ENCODE data around the gene MCOLN2. TPM values are rescaled to one million over a fixed set of nuclear protein-coding genes. Genes with fewer than 3 reads are reported as not detected.

Gene MCOLN2
- total and polyA plus RNA-seq, 2 of the 4 experiments (the other 2 are of a cell fraction): 0.43 to 0.54 TPM

DNA sequence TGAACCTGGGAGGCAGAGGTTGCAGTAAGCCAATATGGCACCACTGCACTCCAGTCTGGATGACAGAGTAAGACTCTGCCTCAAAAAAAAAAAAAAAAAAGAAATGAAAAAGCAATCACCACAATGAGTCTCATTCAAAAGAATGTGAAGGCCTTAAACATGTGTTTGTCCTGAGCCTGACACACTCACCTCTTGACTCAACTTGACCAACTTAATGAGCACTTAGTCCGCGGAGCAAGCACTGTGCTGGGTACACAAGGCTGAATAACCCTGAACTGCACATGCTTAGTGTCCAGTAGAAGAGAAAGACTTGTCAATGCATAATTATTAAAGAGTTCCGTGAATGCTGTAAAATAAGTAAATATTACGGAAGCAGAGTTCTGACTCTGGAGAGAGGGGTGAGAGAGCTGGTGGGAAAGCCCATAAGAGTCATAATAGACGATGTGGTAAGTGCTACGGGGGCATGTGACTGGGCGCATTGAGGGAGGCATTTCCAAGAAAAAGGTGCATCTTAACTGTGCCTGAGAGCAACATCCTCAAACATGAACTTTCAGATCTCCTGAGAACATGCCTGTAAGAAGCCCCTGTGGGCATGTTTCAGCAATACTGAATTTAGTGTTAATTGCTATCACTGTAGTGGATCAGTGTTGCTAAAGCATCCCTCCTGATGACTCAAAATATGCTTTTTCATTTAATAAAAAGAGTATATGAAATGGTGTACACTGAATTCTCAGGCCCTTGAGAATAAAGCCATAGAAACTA is 27.2 kb downstream of the MCOLN2 start:
- no peak overlapping the region for H3K4ac ChIP-seq (ENCODE audit: low read depth, low read length)
- no peak overlapping the region for H2AFZ ChIP-seq (replicated peaks; ENCODE audit: low read length, poor library complexity)
- dilution Hi-C loops (cut with HindIII; ENCODE audit: low sequenced_read_pairs, unreplicated experiment): no loop called here
- no peak overlapping the region for H3K27ac ChIP-seq (ENCODE audit: insufficient read depth, low read length)
- intact Hi-C loops (cut with micrococcal nuclease): no loop called here
- no peak overlapping the region for H4K8ac ChIP-seq (ENCODE audit: low read depth in 2 of 2, low read length in 2 of 2)
- DNase-seq (no peak), ATAC-seq (ENCODE audit: low read depth) (no peak)
- H2BK15ac ChIP-seq (ENCODE audit: low read depth, low read length): no peak overlapping the region
- no peaks in the 10 kb centered on the region for H3K36me3 ChIP-seq (ENCODE audit: control insufficient read depth, insufficient read depth, low read length)
- TF ChIP-seq CTCF (conservative IDR thresholded peaks at IDR 0.05; ENCODE audit: low read depth, low read length) (no peak), MAFK (IDR thresholded peaks at IDR 0.05; ENCODE audit: low read depth, low read length) (no peak), RFX5 (IDR thresholded peaks at IDR 0.05; ENCODE audit: low read depth, low read length) (no peak), MAZ (IDR thresholded peaks at IDR 0.05; ENCODE audit: borderline replicate concordance, low read depth, low read length) (no peak), CEBPB (IDR thresholded peaks at IDR 0.05; ENCODE audit: low read depth, low read length) (no peak), NFE2L2 (IDR thresholded peaks at IDR 0.05; ENCODE audit: low read depth, low read length) (no peak), FOS (IDR thresholded peaks at IDR 0.05; ENCODE audit: low read depth, low read length) (no peak), RCOR1 (IDR thresholded peaks at IDR 0.05; ENCODE audit: insufficient replicate concordance, low read length) (no peak), CHD1 (IDR thresholded peaks at IDR 0.05; ENCODE audit: low read depth, low read length) (no peak), POLR2A (IDR thresholded peaks at IDR 0.05; ENCODE audit: low read depth, low read length) (no peak), RAD21 (IDR thresholded peaks at IDR 0.05; ENCODE audit: low read length) (no peak), MXI1 (IDR thresholded peaks at IDR 0.05; ENCODE audit: borderline replicate concordance, low read depth, low read length) (no peak), SMC3 (IDR thresholded peaks at IDR 0.05; ENCODE audit: low read depth, low read length) (no peak), BHLHE40 (IDR thresholded peaks at IDR 0.05; ENCODE audit: low read depth, low read length) (no peak)
- TF ChIP-seq, protein P1, sequence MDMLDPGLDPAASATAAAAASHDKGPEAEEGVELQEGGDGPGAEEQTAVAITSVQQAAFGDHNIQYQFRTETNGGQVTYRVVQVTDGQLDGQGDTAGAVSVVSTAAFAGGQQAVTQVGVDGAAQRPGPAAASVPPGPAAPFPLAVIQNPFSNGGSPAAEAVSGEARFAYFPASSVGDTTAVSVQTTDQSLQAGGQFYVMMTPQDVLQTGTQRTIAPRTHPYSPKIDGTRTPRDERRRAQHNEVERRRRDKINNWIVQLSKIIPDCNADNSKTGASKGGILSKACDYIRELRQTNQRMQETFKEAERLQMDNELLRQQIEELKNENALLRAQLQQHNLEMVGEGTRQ (IDR thresholded peaks at IDR 0.05; ENCODE audit: low read depth, low read length): no peak
- TF ChIP-seq, protein P2, sequence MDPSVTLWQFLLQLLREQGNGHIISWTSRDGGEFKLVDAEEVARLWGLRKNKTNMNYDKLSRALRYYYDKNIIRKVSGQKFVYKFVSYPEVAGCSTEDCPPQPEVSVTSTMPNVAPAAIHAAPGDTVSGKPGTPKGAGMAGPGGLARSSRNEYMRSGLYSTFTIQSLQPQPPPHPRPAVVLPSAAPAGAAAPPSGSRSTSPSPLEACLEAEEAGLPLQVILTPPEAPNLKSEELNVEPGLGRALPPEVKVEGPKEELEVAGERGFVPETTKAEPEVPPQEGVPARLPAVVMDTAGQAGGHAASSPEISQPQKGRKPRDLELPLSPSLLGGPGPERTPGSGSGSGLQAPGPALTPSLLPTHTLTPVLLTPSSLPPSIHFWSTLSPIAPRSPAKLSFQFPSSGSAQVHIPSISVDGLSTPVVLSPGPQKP (IDR thresholded peaks at IDR 0.05; ENCODE audit: borderline replicate concordance, low read depth, low read length): no peak
- no peaks in the 10 kb centered on the region; the same call in 1 of the 2 replicates for H3K27me3 ChIP-seq (ENCODE audit: control insufficient read depth, insufficient read depth, low read length)
- in situ Hi-C loops (cut with MboI; ENCODE audit: low sequenced_read_pairs): no loop called here
- H3K4me3 ChIP-seq (ENCODE audit: insufficient read depth, low read depth, low read length): no peak overlapping the region
- H3K14ac ChIP-seq (replicated peaks; ENCODE audit: low read depth, low read length): no peak overlapping the region
- no peak overlapping the region for H2AK9ac ChIP-seq (replicated peaks; ENCODE audit: low read depth, low read length, poor library complexity)
- H3K79me1 ChIP-seq (ENCODE audit: low read depth in 1 of 2, low read length in 2 of 2): no peaks in the 10 kb centered on the region
- ChIA-PET POLR2A (ENCODE audit: unreplicated experiment) (no interaction called here), CTCF (no interaction called here)
- no peaks in the 10 kb centered on the region for H4K20me1 ChIP-seq (ENCODE audit: insufficient read depth, low read length)
- no peak overlapping the region for H3K4me2 ChIP-seq (ENCODE audit: low read depth, low read length)
- no peak overlapping the region for H2BK5ac ChIP-seq (ENCODE audit: low read depth, low read length, poor library complexity, severe bottlenecking)
- no CpG with 5 or more reads among the region's 7 CpGs for WGBS, 2 experiments (ENCODE audit: extremely low coverage in 2 of 2, insufficient read length in 1 of 2)
- no peaks in the 10 kb centered on the region for H3K9me3 ChIP-seq (ENCODE audit: control insufficient read depth, insufficient read depth, low read length)
- no peak overlapping the region for H4K91ac ChIP-seq (ENCODE audit: insufficient read depth, low read depth, low read length)
- no peak overlapping the region for H2BK120ac ChIP-seq (ENCODE audit: low read depth, low read length)
- H3K18ac ChIP-seq (ENCODE audit: low read depth, low read length): no peak overlapping the region
- H3K23ac ChIP-seq (ENCODE audit: low read depth, low read length): no peak overlapping the region
- no TSS peak for BruUV-seq (replicated peaks)
- no peak overlapping the region for H3K56ac ChIP-seq (ENCODE audit: extremely low read depth, insufficient read depth, low read length)
- no peaks in the 10 kb centered on the region for H3K9me1 ChIP-seq (ENCODE audit: insufficient read depth, low read length)
- no peak overlapping the region for H2BK20ac ChIP-seq (ENCODE audit: low read depth, low read length)
- no peak overlapping the region for H4K5ac ChIP-seq (ENCODE audit: low read depth, low read length)
- H2AK5ac ChIP-seq (ENCODE audit: low read depth, low read length): no peak overlapping the region
- H3K9ac ChIP-seq (ENCODE audit: low read depth, low read length): no peak overlapping the region
- H3K4me1 ChIP-seq (ENCODE audit: control insufficient read depth, insufficient read depth, low read length): no peaks in the 10 kb centered on the region

All from IMR-90 (cell line).